Measurements from ENCODE around the gene POLDIP3. TPM values are rescaled to one million over a fixed set of nuclear protein-coding genes. Genes with fewer than 3 reads are reported as not detected.

POLDIP3 gene
- total RNA-seq, 1 experiment from 2014 or later = 67.6 TPM

GRCh38 chr22:42587588-42588175, 27.0 kb downstream of the POLDIP3 start:
- H3K4me3 ChIP-seq (replicated peaks in 1 of 2; ENCODE audit: low read depth in 1 of 2, low read length in 2 of 2) = no peak overlapping the region
- ATAC-seq = no peak
- intact Hi-C loops (cut with micrococcal nuclease) = no loop called here
- no TSS peak for BruUV-seq (replicated peaks)
- ChIA-PET RAD21 (ENCODE audit: low non-redundant PET in 1 of 2, low total read pairs in 2 of 2, uncharacterized antibody in 2 of 2, unreplicated experiment in 2 of 2) (no interaction called here), POLR2A (no interaction called here), CTCF (no interaction called here)
- no peaks in the 10 kb centered on the region for H3K27me3 ChIP-seq (ENCODE audit: insufficient read depth, low read length)
- no peak for DNase-seq (ENCODE audit: low read depth, low spot score)
- H3K9me2 ChIP-seq (ENCODE audit: insufficient read depth) = no peaks in the 10 kb centered on the region
- peaks cover 29% of the 10 kb centered on the region; the same call in 1 of the 2 replicates for H3K79me2 ChIP-seq (ENCODE audit: insufficient read depth, low read length)
- H3K36me3 ChIP-seq (ENCODE audit: control insufficient read depth in 1 of 2, insufficient read depth in 2 of 2, low read length in 2 of 2) = peaks cover 57 to 65% of the 10 kb centered on the region in 2 experiments; a peak in 3 of 4 replicates
- no peak overlapping the region for H3K9ac ChIP-seq (ENCODE audit: low read length)
- no peak for TF ChIP-seq ZNF274 (IDR thresholded peaks at IDR 0.05; ENCODE audit: low read depth, low read length)
- TF ChIP-seq YY1 (IDR thresholded peaks at IDR 0.05; ENCODE audit: extremely low read depth, insufficient replicate concordance, low read depth, low read length) = no peak
- no peak for TF ChIP-seq RAD21 (IDR thresholded peaks at IDR 0.05; ENCODE audit: low read depth)
- no peak for TF ChIP-seq ELF1 (IDR thresholded peaks at IDR 0.05; ENCODE audit: borderline replicate concordance, low read depth)
- H3K4me2 ChIP-seq (ENCODE audit: low read length) = no peak overlapping the region
- no peaks in the 10 kb centered on the region for H4K20me1 ChIP-seq (ENCODE audit: insufficient read depth)
- no peak overlapping the region for H3K27ac ChIP-seq (ENCODE audit: low read depth, low read length)
- H2AFZ ChIP-seq (ENCODE audit: low read depth, low read length, poor library complexity, severe bottlenecking) = no peak overlapping the region
- no peaks in the 10 kb centered on the region for H3K9me3 ChIP-seq (ENCODE audit: control insufficient read depth in 1 of 2, insufficient read depth in 1 of 2, low read depth in 1 of 2, low read length in 2 of 2)
- H3K4me1 ChIP-seq (ENCODE audit: control insufficient read depth in 1 of 2, insufficient read depth in 2 of 2, low read length in 2 of 2) = peaks cover 0 to 2% of the 10 kb centered on the region in 2 experiments; a peak in 1 of 4 replicates

- peaks cover 45 to 56% of the 10 kb centered on the region in 2 experiments; a peak in 3 of 4 replicates for H3K36me3 ChIP-seq (ENCODE audit: control insufficient read depth in 1 of 2, insufficient read depth in 2 of 2, low read length in 2 of 2)
- H3K27ac ChIP-seq (ENCODE audit: low read depth, low read length) = no peak overlapping the region
- ATAC-seq = no peak
- H4K20me1 ChIP-seq (ENCODE audit: insufficient read depth) = no peaks in the 10 kb centered on the region
- H3K4me2 ChIP-seq (ENCODE audit: low read length) = no peak overlapping the region
- H3K9me3 ChIP-seq (ENCODE audit: control insufficient read depth in 1 of 2, insufficient read depth in 1 of 2, low read depth in 1 of 2, low read length in 2 of 2) = no peaks in the 10 kb centered on the region
- H3K4me1 ChIP-seq (ENCODE audit: control insufficient read depth in 1 of 2, insufficient read depth in 2 of 2, low read length in 2 of 2) = peaks cover 3 to 10% of the 10 kb centered on the region in 2 experiments
- DNase-seq (ENCODE audit: low read depth, low spot score) = no peak
- H3K4me3 ChIP-seq (replicated peaks in 1 of 2; ENCODE audit: low read depth in 1 of 2, low read length in 2 of 2) = no peak overlapping the region
- H3K9me2 ChIP-seq (ENCODE audit: insufficient read depth) = no peaks in the 10 kb centered on the region
- ChIA-PET RAD21 (ENCODE audit: low non-redundant PET in 1 of 2, low total read pairs in 2 of 2, uncharacterized antibody in 2 of 2, unreplicated experiment in 2 of 2) (no interaction called here), CTCF (no interaction called here), POLR2A (no interaction called here)
- H3K9ac ChIP-seq (ENCODE audit: low read length) = no peak overlapping the region
- no TSS peak for BruUV-seq (replicated peaks)
- no peaks in the 10 kb centered on the region for H3K27me3 ChIP-seq (ENCODE audit: insufficient read depth, low read length)
- H3K79me2 ChIP-seq (ENCODE audit: insufficient read depth, low read length) = peaks cover 27% of the 10 kb centered on the region; the same call in 1 of the 2 replicates
- no peak overlapping the region for H2AFZ ChIP-seq (ENCODE audit: low read depth, low read length, poor library complexity, severe bottlenecking)
- intact Hi-C loops (cut with micrococcal nuclease) = no loop called here
- TF ChIP-seq TCF7L2 (IDR thresholded peaks at IDR 0.05; ENCODE audit: borderline replicate concordance, extremely low read depth, insufficient read depth, insufficient read length) (no peak), POLR2AphosphoS5 (IDR thresholded peaks at IDR 0.05; ENCODE audit: low read depth, low read length) (no peak)
Observed at GRCh38 chr22:42586381-42586780, 28.3 kb downstream of the POLDIP3 start.
